Measurements from ENCODE around the gene KIAA0586.
"Not testable (repeated sequence)": the region's sequence is repeated elsewhere in the genome, so short reads cannot be mapped to it uniquely, and the experiment has no call there.

Gene KIAA0586

GRCh38 chr14:58427281-58428117, at the start of gene KIAA0586, which contains the start of gene TIMM9:
TSS of gene KIAA0586 (plus strand) at chr14:58427719. CDS start at chr14:58428265, 546 bp downstream.
TSS of gene TIMM9 (minus strand) at chr14:58427531. CDS start at chr14:58411945, 15,586 bp downstream.
- DNase-seq = peak; percentile 98

DNA sequence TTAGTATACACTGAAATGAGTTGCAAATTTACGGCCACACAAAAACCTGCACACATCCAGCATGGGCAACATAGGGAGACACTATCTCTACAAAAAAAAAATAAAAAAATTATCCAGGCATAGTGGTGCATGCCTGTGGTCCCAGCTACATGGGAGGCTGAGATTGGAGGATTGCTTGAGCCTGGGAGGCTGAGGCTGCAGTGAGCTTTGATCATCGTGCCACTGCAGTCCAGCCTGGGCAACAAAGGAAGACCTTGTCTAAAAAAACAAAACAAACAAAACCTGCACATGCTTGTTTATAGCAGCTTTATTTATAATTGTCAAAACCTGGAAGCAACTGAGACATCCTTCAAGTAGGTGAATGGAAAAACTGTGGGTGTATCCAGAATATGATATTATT, 36.7 kb upstream of the KIAA0586 start:
- no peak for DNase-seq

GRCh38 chr14:58395562-58395811, 32.0 kb upstream of the KIAA0586 start:
- no peak for DNase-seq

- peak; percentile 79 for DNase-seq
These were observed 31.4 kb upstream of the KIAA0586 start, which contains the start of gene TOMM20L for GRCh38 chr14:58395812-58396788. TSS of gene TOMM20L (plus strand) at chr14:58395930. CDS start at chr14:58395958, 28 bp downstream.

- DNase-seq = no peak
These were observed 30.4 kb upstream of the KIAA0586 start for GRCh38 chr14:58397156-58397555.

GRCh38 chr14:58398495-58398894, 29.0 kb upstream of the KIAA0586 start:
- no peak for DNase-seq

DNA sequence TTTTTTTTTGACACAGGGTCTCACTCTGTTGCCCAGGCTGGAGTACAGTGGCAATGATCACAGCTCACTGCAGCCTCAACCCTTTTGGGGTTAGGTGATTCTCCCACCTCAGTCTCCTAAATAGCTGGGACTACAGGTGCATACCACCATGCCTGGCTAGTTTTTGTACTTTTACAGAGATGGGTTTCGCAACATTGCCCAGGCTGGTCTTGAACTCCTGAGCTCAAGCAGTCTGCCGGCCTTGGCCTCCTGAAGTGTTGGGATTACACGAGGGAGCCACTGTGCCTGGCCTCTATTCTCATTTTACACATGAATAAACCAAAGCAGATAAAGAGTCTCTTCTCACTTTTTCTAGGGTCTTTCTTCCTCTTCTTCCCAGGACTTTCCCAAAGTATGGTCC, 28.6 kb upstream of the KIAA0586 start:
- DNase-seq = no peak

DNA sequence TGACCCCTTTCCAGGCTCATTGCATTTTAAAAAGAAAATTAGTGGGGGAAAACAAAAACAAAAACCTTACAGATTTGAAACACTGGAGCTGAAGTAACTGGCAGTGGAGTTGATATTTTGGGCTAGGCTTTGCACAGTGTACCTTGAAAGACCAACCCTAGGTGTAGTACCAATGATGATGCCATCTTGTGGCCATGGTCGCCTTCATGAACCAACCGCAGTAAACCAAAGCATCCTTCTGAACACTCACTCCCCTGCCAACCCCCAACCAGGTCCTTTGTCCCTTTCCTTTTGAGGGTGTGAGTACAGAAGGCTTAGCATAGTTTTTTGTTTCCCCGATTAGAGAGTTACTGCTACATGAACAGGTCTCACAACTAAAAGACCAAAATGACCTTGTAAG, 25.9 kb upstream of the KIAA0586 start:
- no peak for DNase-seq

GRCh38 chr14:58408681-58409215, 18.8 kb upstream of the KIAA0586 start:
- no peak for DNase-seq

DNA sequence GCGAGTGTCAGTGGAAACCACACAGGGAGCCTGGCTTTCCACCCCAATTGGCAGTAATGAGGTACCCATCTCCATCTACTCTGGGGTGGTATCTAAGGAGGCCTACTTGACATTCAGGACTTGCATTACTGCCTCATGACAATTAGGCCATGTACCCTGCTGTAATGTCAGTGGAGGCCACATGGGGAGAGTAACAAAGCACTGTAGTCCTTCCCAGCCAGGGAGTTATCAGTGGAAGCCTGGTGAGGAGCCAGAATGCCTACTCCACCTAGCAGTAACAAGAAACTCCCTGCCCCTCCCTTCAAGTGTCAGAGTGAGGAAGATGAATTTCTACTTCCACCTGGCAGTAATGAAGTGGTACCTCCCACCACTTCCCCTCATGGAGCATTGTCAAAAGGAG, 12.7 kb upstream of the KIAA0586 start:
- DNase-seq = no peak

DNA sequence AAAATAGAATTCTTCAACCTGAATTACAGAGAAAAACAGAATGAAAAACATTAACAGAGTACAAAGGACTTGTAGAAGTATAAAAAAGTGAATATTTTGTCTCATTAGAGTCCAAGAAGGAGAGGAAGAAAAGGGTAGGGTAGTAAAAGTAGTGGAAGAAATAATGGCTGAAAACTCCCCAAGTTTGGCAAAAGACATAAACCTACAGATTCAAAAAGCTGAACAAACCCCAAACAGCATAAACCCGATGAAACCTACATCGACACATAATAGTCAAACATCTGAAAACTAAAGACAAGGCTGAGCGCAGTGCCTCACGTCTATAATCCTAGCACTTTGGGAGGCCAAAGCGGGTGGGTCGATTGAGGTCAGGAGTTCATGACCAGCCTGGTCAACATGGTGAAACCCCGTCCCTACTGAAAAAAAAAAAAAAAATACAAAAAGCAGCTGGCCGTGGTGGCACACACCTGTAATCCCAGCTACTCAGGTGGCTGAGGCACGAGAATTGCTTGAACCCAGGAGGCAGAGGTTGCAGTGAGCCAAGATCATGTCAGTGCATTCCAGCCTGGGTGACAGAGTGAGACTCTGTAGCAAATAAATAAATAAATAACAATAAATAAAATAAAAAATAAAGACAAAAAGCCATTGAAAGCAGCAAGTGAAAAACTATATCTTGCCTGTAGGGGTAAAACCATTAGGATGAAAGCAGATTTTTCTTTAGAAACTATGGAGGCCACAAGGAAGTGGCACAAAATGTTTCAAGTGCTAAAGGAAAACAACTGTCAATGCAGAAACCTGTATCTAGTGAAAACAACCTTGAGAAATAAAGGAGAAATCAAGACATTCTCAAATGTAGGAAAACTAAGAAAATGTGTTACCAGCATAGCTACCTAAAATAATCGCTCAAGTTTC, 11.6 kb upstream of the KIAA0586 start:
- DNase-seq = no peak

GRCh38 chr14:58416934-58417333, 10.6 kb upstream of the KIAA0586 start:
- DNase-seq = not testable (repeated sequence)

DNA sequence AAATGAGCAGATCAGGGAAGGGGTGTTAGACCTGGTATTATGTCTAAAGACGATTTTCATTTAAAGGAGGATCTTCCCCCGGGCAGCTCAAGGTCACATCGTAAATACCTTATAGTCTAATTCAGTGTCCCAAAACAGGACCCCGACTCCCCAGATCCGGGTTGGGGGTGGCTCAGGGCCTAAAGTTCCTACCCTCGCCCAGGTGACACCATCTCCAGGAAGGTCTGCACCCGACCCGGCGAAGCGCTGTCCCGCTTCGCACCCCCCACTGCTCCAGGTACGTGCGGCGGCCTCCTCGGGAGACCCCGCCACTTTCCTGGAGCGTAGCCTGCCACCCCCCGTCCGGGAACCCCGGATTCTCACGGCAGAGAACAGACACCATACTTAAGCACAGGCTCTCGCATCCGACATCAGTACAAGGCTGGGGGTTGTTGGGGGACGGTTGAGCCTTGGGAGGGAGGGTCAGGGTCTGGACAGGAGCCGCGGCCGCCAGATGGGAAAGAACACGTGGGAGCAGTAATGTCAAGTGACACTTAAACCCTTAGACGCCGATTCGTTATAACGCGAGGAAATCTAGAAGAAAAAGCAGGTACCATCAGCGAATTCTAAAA, 744 bp upstream of the KIAA0586 start:
- peak; percentile 78 for DNase-seq

- DNase-seq = peak; percentile 41
These were observed 682 bp downstream of the KIAA0586 start for GRCh38 chr14:58428118-58428683.

DNA sequence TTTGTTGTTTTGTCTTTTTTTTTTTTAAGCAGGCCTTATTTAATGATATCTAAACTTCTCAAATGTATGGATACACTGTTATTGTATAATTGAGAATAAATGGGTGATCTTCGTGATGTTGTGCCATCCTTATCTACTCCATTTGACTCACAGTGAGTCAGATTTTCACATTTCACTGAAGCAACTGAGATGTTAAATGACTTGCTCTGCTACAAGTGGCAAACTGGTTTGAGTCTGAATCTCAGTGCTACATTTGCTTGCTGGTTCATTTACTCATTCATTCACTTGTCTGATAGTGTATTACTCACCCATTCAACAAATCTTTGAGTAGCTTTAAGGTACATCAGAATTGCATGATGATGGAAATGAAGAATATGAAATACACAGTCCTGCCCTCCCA, 2.6 kb downstream of the KIAA0586 start:
- no peak for DNase-seq

- DNase-seq = no peak
These were observed 12.0 kb downstream of the KIAA0586 start for GRCh38 chr14:58439476-58439875.

- DNase-seq = no peak
These were observed 17.1 kb downstream of the KIAA0586 start for GRCh38 chr14:58444627-58445026.

- no peak for DNase-seq
These were observed 28.2 kb downstream of the KIAA0586 start for GRCh38 chr14:58455593-58456265.

GRCh38 chr14:58460772-58461171, 33.3 kb downstream of the KIAA0586 start:
- DNase-seq = no peak

GRCh38 chr14:58463147-58463546, 35.6 kb downstream of the KIAA0586 start:
- DNase-seq = no peak

- DNase-seq = no peak
These were observed 37.1 kb downstream of the KIAA0586 start for GRCh38 chr14:58464652-58465051.
